HG02678 (cell line): ENCODE measurements around the gene ECHDC3.

Source experiments
- ATAC-seq: cut with Tn5 transposase; IDR thresholded peaks from one replicate; pipeline ENCODE4 v1.9.1; 2021; ENCODE audit warnings: mild to moderate bottlenecking, moderate library complexity; ENCODE audit not compliant: unreplicated experiment

The ECHDC3 gene

GRCh38 chr10:11746883-11747539 is 4.8 kb downstream of the ECHDC3 start:
- no peak for ATAC-seq

DNA sequence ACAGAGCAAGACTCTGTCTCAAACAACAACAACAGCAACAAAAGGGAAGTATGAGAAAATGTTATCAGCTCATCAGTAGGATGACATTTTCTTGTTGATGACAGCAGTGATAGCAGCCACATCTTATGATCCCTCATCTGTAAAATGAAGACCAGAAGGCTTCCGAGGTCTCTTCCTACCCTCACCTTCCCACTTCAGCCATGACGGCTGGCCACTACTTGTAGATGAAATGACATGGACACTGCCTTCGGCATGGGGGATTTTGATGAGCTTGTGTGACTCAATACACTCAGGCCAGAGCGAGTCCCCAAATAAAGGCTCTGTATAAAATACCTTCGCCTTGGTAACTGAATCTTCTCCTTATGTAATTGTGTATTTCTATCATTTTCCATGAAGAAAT is 6.7 kb downstream of the ECHDC3 start:
- no peak for ATAC-seq

DNA sequence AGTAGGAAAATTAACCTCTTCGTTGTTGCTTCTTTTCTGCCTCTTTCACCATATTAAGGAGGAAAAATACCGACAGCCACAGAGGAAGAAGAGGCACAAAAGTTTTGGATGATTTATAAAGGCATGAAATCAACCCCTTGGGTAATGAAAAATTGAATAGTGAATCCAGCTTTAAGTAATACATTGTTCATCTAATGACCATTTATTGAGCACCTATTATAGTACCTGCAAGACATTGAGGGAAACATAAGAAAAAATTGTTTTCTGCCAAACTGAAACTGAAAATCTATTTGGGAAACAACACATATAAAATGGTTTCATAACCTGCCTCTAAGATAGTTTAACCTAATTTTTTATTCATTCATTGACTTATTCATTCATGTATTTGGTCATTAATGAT is 8.2 kb downstream of the ECHDC3 start:
- no peak for ATAC-seq

DNA sequence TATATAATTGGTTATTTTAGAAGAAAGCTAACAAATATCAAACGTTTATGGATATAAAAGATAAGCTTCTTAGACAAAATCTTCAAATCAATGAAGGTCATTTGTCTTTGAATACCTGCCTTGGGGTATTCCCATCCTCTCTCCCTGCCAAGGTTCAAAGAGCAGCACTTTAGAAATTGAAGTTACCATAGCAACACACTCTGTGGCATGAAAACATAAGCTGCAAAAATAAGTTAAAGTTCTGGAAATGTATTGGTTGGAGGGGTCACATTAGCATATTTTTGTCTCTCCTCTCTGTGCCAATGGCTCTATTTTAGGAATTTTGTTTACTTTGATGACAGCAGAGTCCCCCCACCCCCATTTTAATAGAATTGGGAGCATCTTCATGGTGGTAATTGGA is 12.0 kb downstream of the ECHDC3 start:
- no peak for ATAC-seq

- no peak for ATAC-seq
Measured at GRCh38 chr10:11754620-11755019, 12.4 kb downstream of the ECHDC3 start.

GRCh38 chr10:11755512-11756263 is 13.5 kb downstream of the ECHDC3 start:
- no peak for ATAC-seq

- ATAC-seq = no peak
Measured at GRCh38 chr10:11756766-11757315, 14.7 kb downstream of the ECHDC3 start.

DNA sequence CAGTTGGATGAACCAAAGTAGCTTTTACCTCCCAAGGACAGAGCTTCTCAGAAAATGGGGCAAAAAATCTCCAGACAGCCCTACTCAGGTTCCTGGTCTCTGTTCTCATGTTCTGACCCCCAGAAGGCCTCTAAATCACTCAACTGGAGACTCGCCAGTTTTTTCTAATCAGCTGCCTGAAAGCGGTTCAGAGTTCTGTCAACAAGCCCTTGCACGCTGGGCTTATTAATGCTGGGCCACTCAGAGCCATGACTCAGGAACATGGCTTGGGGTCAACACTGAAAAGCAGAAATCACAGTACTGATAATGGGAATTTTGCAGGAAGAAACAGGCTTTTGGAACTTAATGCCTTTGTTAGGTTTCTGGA is 15.3 kb downstream of the ECHDC3 start:
- ATAC-seq = peak; percentile 11

DNA sequence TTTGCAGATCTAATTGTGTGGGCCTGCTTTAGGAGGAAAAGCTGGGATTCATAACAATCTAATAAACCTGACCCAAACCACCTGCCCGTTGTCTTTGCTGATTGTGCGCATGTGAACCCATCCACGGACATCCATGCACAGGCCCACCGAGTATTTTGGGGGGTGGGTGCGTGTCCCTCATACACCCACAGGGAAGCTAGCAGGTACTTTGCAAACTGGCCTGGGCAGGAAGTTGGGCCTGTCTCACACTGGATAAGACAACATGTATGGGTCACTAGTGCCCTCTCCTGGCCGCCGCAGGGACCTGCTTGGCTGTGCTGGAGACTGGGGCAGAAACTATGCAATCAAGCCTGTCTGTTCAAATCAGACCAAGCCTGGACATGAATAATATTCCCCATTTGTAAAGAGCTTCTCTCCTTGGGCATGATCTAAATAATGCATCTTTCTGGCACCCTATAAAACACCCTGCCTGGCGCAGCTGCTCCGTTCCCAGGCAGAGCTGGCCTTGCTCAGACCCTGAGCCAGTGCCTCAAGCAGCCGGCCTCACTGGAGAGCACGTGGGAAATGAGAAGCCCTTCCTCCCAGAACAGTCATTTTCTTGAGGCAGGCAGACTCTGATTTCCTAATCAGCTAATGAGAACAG is 15.8 kb downstream of the ECHDC3 start:
- peak; percentile 96 for ATAC-seq

DNA sequence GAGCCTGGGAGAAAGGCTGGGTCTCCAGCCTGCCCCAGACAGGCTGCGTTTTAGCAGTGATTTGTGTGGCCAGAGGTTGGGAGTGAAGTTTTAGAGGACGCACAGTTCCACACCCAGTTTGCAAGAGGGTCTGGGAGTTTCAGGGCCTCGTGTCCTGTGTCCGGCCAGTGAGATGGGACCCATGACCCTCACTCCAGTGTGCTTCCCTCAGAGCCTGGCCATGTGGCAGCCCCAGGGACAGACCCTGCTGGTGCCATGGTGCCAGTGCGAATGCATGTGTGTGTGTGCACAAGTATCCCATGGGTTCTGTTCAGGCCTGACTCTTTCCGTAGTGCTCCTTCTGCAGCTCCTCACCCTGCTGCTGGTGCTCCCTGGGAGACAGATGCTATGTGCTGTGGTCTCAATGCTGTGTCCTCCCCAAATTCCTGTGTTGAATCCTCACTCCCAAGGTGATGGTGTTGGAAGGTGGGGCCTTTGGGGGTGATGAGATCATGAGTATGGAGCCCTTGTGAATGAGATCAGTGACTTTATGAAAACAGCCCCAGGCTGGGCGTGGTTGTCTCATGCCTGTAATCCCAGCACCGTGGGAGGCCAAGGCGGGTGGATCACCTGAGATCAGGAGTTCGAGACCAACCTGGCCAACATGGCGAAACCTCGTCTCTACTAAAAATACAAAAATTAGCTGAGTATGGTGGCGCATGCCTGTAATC is 16.5 kb downstream of the ECHDC3 start:
- no peak for ATAC-seq

DNA sequence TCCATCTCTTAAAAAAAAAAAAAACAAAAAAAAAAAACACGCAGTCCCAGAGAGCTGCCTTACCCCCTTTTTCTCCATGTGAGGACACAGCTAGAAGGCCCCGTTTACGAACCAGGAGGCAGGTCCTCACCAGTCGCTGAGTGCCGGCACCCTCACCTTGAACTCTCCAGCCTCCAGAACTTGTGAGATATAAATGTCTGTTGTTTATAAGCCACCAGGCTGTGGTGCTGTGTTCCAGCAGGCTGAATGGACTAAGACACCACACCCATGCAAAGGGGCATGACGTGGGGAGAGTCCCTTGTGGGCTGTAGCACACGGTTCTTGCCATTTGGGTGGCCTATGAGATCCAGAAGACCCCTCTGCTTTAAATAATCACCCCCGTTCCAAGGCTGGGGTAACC is 17.2 kb downstream of the ECHDC3 start:
- no peak for ATAC-seq

- no peak for ATAC-seq
Measured at GRCh38 chr10:11760151-11760550, 18.0 kb downstream of the ECHDC3 start.

- ATAC-seq = no peak
Measured at GRCh38 chr10:11760861-11761260, 18.7 kb downstream of the ECHDC3 start.

DNA sequence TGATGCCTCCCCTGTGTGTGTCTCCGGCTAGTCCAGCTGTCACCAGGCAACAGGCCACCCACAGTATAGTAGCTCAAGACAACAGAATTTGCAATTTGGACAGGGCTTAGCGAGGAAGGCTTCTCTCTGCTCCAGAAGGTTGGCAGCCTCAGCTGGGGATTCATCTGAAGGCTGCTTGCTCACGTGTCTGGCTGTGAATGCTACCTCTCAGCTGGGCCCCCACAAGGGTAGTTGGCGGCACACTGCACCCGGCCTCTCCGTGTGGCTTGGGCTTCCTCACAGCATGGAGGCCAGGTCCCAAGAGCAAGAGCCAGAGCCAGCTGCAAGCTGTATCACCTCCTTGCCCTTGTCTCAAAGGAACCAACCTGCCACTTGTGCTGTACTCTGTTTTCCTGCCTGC is 19.2 kb downstream of the ECHDC3 start:
- no peak for ATAC-seq

GRCh38 chr10:11762706-11763500 is 20.7 kb downstream of the ECHDC3 start:
- no peak for ATAC-seq

DNA sequence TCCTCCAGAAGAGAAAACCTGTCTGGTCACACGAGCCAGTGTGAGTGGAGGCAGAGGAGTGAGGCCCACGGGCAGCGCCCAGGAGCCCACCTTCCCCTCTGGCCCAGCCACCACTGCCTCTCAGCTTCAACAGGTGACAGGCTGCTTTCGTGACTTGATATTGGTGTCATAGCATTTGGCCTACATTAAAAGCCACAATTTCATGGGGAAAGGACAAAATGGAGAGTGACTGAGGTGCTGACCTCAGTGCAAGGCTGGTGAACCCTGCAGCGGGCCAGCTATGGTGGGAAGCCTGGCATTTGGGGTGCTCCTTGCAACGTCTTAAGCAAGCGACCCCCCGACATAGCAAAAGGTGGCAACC is 21.3 kb downstream of the ECHDC3 start:
- no peak for ATAC-seq

- ATAC-seq = no peak
Measured at GRCh38 chr10:11765141-11765540, 23.0 kb downstream of the ECHDC3 start.

DNA sequence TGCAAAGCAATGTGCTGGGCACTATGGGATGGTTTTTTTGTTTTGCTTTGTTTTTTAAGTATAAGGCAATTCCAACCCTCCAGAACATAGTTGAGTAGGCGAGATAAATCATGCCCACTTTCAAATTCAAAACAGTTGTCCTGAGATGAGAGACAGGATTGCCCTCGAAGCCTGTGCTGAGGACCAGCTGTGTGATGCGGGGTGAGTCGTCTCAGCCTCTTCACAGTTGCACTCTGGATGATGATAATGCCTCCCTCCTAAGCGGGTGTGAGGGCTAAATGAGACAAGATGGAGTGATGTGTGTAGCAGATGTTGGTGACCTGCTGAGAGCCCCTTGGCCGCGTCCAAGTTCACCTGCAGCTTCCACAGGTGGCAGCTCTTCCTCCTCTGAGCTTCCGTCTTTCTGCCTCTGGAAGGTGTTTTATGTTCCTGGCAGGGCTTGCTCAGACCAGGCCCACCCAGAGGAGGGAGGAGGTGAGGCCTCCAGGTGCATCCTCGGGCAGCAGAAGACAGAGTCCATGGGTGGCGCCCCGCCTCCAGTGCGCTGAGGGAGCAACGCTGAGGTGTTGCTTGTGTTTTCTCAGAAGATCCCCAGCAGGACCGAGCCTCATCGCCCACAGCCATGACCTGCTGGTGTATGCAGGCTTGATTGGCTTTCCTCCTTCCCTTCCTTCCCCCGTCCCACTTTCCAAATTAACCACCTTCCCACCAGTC is 30.6 kb downstream of the ECHDC3 start:
- no peak for ATAC-seq

DNA sequence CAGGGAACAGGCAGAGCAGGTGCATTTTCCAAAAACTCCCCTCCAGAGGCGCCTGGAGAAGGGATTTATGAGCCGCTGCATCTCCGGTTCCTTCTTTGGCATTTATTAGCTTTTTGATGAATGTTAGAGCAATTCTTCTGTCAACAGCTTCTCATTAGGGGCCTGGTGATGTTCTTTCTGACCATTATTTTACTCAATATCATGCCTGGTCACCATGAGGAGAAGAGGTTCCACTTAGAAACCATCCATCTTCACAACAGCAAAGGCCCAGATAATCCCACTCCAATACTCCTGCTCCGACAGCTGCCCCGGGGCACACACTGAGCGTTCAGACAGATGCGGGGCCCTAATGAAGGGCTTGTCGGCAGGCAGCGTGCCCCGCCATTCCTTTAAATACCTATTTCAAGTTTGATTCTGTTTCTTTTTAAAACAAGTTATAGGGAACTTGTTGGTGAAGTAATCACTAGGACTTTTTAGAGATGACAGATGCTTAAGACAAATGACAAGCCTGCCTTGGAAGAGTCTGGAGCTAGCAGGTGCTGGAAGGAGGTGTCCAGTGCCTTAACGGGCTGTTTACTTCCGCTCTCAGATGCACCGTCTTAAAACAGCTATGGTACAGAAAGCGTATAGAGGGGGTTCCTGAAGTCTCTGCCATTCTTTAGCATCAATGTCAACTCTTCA is 31.7 kb downstream of the ECHDC3 start:
- no peak for ATAC-seq
